Fibroblast of lung (primary cell): ENCODE measurements around the gene NOS1AP. TPM values are rescaled to one million over a fixed set of nuclear protein-coding genes. Genes with fewer than 3 reads are reported as not detected.

ENCODE experiments used
- DNase-seq, 2 donors: peaks; one replicate each; pipeline versions ENCODE4 v3.0.0 to v3.0.0-alpha.2; 2010; ENCODE audit warnings: low read depth in 2 of 2
- H2AFZ ChIP-seq: 2 replicates; pipeline ENCODE4 v1.5.1; 2012; ENCODE audit warnings: low read length, control low read depth, inconsistent platforms
- H3K27ac ChIP-seq: 2 replicates; pipeline ENCODE4 v1.5.1; 2011; ENCODE audit warnings: low read length, control low read depth; ENCODE audit not compliant: insufficient read depth
- H3K27me3 ChIP-seq: 2 replicates; pipeline ENCODE4 v1.5.1; 2011; ENCODE audit warnings: mild to moderate bottlenecking, low read length; ENCODE audit not compliant: control insufficient read depth, insufficient read depth
- H3K36me3 ChIP-seq: 2 replicates; pipeline ENCODE4 v1.5.1; 2011; ENCODE audit warnings: low read length; ENCODE audit not compliant: control insufficient read depth, insufficient read depth
- H3K4me1 ChIP-seq: 2 replicates; pipeline ENCODE4 v1.5.1; 2011; ENCODE audit warnings: low read length; ENCODE audit not compliant: control insufficient read depth, insufficient read depth; ENCODE audit errors: extremely low read depth
- H3K4me2 ChIP-seq: 2 replicates; pipeline ENCODE4 v1.5.1; 2011; ENCODE audit warnings: low read length, control low read depth; ENCODE audit not compliant: insufficient read depth; ENCODE audit errors: extremely low read depth
- H3K4me3 ChIP-seq, 4 experiments: fragments of 200-600 bp in 1 of 4; sonication (generic) in 1 of 4; replicated peaks in 1 of 4; 2 replicates each; pipeline ENCODE4 v1.5.1; 2011 to 2016; ENCODE audit warnings: low read length in 4 of 4, low read depth in 3 of 4, mild to moderate bottlenecking in 3 of 4, control low read depth in 2 of 4, inconsistent platforms in 1 of 4, mixed read lengths in 1 of 4; ENCODE audit not compliant: insufficient read depth in 1 of 4; ENCODE audit errors: control extremely low read depth in 1 of 4
- H3K79me2 ChIP-seq: 2 replicates; pipeline ENCODE4 v1.5.1; 2012; ENCODE audit warnings: mild to moderate bottlenecking, low read length, inconsistent platforms; ENCODE audit not compliant: control insufficient read depth, insufficient read depth
- H3K9ac ChIP-seq: 2 replicates; pipeline ENCODE4 v1.5.1; 2011; ENCODE audit warnings: mild to moderate bottlenecking, low read length, control low read depth; ENCODE audit not compliant: insufficient read depth
- H3K9me3 ChIP-seq: 2 replicates; pipeline ENCODE4 v1.5.1; 2012; ENCODE audit warnings: low read depth, low read length; ENCODE audit not compliant: control insufficient read depth, insufficient read depth
- H4K20me1 ChIP-seq: 2 replicates; pipeline ENCODE4 v1.5.1; 2011; ENCODE audit warnings: low read length; ENCODE audit not compliant: control insufficient read depth, insufficient read depth; ENCODE audit errors: extremely low read depth
- EZH2 ChIP-seq: IDR thresholded peaks from 2 replicates; pipeline ENCODE4 v1.5.1; 2012; ENCODE audit warnings: low read length, control low read depth, mild to moderate bottlenecking; ENCODE audit errors: missing control alignments
- polyA plus RNA-seq, 2 donors: library from polyadenylated mRNA; depleted of rRNA in 1 of 2; stranded (reverse) in 1 of 2; unstranded in 1 of 2; fragments of >200 nt; gene quantifications; 2 replicates each; pipeline ENCODE4 v1.2.1, GENCODE V29; 2011 to 2012; ENCODE audit warnings: missing spikeins in 1 of 2
- total RNA-seq: library from RNA; depleted of rRNA; stranded (reverse); fragments of >200 nt; gene quantifications from 2 replicates; pipeline ENCODE4 v1.2.1, GENCODE V29; 2014
- TF ChIP-seq, protein P1 (sequence below), 2 donors: IDR thresholded peaks in 1 of 2; conservative IDR thresholded peaks in 1 of 2; 1 replicate in 1 of 2; 2 replicates in 1 of 2; pipeline ENCODE4 v1.5.1; 2011 to 2012; ENCODE audit warnings: low read length in 2 of 2, control low read depth in 1 of 2, inconsistent platforms in 1 of 2, low read depth in 1 of 2, mild to moderate bottlenecking in 1 of 2

The NOS1AP gene
- total and polyA plus RNA-seq, 2 donors (not counting 1 experiment from before 2014, with no cell fraction given): 0.14 to 0.17 TPM

DNA sequence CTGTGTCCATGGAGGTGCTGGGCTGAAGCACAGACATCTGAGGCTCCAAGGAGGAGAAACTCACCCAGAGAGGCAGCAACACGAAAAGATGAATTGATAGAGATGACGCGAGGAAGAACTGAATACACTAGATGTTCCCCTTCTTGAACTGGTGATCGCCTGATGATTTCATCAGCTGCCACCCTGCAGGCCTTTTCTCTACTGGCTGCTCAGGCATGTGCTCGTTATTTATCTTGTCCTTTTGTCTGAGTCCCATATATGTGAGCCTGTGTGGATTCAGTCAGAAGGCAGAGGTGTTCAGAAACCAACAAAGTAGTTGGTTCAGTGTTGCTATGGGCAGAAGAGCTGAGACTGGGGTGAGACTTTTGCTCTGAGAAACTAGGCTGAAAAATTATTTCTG, 202.9 kb downstream of the NOS1AP start:
- Histone ChIP-seq H2AFZ (no peak overlapping the region), H3K9ac (no peak overlapping the region)
- no peak for DNase-seq

DNA sequence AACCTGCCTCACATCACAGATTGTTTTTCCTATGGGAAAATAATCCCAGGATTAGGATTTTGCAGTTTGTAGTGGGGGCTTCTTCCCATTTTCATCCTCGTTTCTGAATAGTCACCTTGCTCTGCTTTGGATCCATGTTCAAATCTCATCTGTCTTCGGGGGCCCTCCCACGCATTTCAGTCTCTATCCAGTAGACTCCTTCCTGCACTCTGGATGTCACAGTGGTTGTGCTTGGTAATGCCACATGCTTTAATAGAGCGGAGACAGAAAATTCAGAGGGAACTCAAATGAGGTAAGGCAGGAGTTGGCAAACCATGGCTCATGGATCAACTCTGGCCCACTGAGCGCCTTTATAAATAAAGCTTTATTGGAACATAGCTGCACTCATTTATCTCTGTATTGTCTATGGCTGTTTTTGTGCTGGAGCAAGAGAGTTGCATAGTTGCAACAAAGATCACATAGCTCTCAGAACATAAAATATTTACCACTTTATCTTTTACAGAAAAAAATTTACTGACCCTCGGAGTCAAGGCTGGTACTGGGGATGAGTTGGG, 206.2 kb downstream of the NOS1AP start:
- H3K4me1 ChIP-seq: no peaks in the 10 kb centered on the region
- no peak overlapping the region for H3K4me2 ChIP-seq
- no peaks in the 10 kb centered on the region for H3K79me2 ChIP-seq
- H3K27ac ChIP-seq: no peak overlapping the region
- no peak overlapping the region for H3K4me3 ChIP-seq
- H2AFZ ChIP-seq: no peak overlapping the region
- no peak overlapping the region for H3K9ac ChIP-seq
- TF ChIP-seq EZH2: no peak
- peaks cover 2% of the 10 kb centered on the region for H4K20me1 ChIP-seq
- no peaks in the 10 kb centered on the region for H3K36me3 ChIP-seq
- no peak for DNase-seq
- H3K27me3 ChIP-seq: peaks cover 5% of the 10 kb centered on the region
- no peaks in the 10 kb centered on the region for H3K9me3 ChIP-seq

More for the DNA sequence above, 202.9 kb downstream of the NOS1AP start:
- TF ChIP-seq EZH2: no peak
- TF ChIP-seq, protein P1, sequence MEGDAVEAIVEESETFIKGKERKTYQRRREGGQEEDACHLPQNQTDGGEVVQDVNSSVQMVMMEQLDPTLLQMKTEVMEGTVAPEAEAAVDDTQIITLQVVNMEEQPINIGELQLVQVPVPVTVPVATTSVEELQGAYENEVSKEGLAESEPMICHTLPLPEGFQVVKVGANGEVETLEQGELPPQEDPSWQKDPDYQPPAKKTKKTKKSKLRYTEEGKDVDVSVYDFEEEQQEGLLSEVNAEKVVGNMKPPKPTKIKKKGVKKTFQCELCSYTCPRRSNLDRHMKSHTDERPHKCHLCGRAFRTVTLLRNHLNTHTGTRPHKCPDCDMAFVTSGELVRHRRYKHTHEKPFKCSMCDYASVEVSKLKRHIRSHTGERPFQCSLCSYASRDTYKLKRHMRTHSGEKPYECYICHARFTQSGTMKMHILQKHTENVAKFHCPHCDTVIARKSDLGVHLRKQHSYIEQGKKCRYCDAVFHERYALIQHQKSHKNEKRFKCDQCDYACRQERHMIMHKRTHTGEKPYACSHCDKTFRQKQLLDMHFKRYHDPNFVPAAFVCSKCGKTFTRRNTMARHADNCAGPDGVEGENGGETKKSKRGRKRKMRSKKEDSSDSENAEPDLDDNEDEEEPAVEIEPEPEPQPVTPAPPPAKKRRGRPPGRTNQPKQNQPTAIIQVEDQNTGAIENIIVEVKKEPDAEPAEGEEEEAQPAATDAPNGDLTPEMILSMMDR (conservative IDR thresholded peaks at IDR 0.05 in 1 of 2, IDR thresholded peaks at IDR 0.05 in 1 of 2; ENCODE audit: low read depth in 1 of 2, low read length in 2 of 2): no peak
- no peak overlapping the region for H3K4me3 ChIP-seq
- no peak overlapping the region for H3K4me2 ChIP-seq
- no peaks in the 10 kb centered on the region for H3K4me1 ChIP-seq
- no peaks in the 10 kb centered on the region for H3K9me3 ChIP-seq
- no peaks in the 10 kb centered on the region for H3K79me2 ChIP-seq
- H3K27ac ChIP-seq: no peak overlapping the region
- peaks cover 2% of the 10 kb centered on the region for H3K27me3 ChIP-seq
- no peaks in the 10 kb centered on the region for H3K36me3 ChIP-seq
- H4K20me1 ChIP-seq: peaks cover 2% of the 10 kb centered on the region

DNA sequence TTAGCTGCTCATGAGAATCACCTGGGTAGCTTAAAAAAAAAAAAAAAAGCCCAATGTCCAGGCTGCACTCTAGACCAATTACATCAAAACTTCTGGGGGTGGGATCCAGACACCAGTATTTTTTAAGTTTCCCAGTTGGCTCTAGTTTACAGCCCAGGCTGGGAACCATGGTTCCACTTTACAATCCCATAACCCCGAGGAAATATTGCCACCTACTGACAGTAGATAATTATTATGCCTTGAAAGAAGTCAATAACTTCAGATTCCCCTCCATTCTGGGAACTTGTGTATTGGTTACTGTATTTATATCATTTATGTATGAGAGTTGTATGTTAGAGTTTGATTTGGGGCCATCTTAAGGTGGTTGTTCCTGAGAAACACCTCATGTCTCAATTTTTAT, 207.0 kb downstream of the NOS1AP start:
- H3K4me2 ChIP-seq: no peak overlapping the region
- no peaks in the 10 kb centered on the region for H3K79me2 ChIP-seq
- H3K9me3 ChIP-seq: no peaks in the 10 kb centered on the region
- no peak for TF ChIP-seq EZH2
- TF ChIP-seq, protein P1 (conservative IDR thresholded peaks at IDR 0.05 in 1 of 2, IDR thresholded peaks at IDR 0.05 in 1 of 2; ENCODE audit: low read depth in 1 of 2, low read length in 2 of 2): peak; percentile 36 to 41
- no peaks in the 10 kb centered on the region for H3K36me3 ChIP-seq
- peaks cover 5% of the 10 kb centered on the region for H3K27me3 ChIP-seq
- DNase-seq: peak; percentile 31 to 53
- H4K20me1 ChIP-seq: peaks cover 2% of the 10 kb centered on the region
- no peak overlapping the region for H3K4me3 ChIP-seq
- no peak overlapping the region for H2AFZ ChIP-seq
- no peak overlapping the region for H3K27ac ChIP-seq
- no peak overlapping the region for H3K9ac ChIP-seq
- H3K4me1 ChIP-seq: no peaks in the 10 kb centered on the region
